D721Med (cell line): ENCODE measurements around the gene SPI1.

Experiments
- DNase-seq: peaks from one replicate; pipeline ENCODE4 v3.0.0; 2011; ENCODE audit warnings: low spot score; ENCODE audit not compliant: insufficient read length
- FAIRE-seq: peaks from 2 replicates; lab custom pipeline; 2011; peaks lifted over from hg19 to GRCh38; lab: Jason Lieb, UNC
- CTCF ChIP-seq: IDR thresholded peaks from 2 replicates; pipeline ENCODE4 v1.5.1; 2012; ENCODE audit warnings: mild to moderate bottlenecking, control low read depth; ENCODE audit not compliant: insufficient read depth; ENCODE audit errors: missing control alignments

SPI1 gene

GRCh38 chr11:47355283-47356128 lies 22.8 kb downstream of the SPI1 start:
- FAIRE-seq (no peak), DNase-seq (peak; percentile 91)
- peak; percentile 100 for TF ChIP-seq CTCF

GRCh38 chr11:47354913-47355282 lies 23.4 kb downstream of the SPI1 start:
- DNase-seq (no peak), FAIRE-seq (no peak)

GRCh38 chr11:47353978-47354774 lies 24.2 kb downstream of the SPI1 start:
- no peak for TF ChIP-seq CTCF
- FAIRE-seq (no peak), DNase-seq (no peak)

More at GRCh38 chr11:47354913-47355282, 23.4 kb downstream of the SPI1 start:
- no peak for TF ChIP-seq CTCF

GRCh38 chr11:47352556-47352955 lies 25.8 kb downstream of the SPI1 start, which contains the start of gene MYBPC3:
MYBPC3 (minus strand) TSS chr11:47352702; CDS start chr11:47352647, 55 bp downstream.
- TF ChIP-seq CTCF: no peak
- no peak for FAIRE-seq
- no peak for DNase-seq

- no peak for TF ChIP-seq CTCF
- DNase-seq (no peak), FAIRE-seq (no peak)
These were observed 26.9 kb downstream of the SPI1 start for GRCh38 chr11:47351156-47352126.

- DNase-seq (no peak), FAIRE-seq (no peak)
- TF ChIP-seq CTCF: no peak
These were observed 28.0 kb downstream of the SPI1 start for GRCh38 chr11:47350315-47350714.
